ENCODE data around the gene PDZD2.
"Not testable (repeated sequence)": the region's sequence is repeated elsewhere in the genome, so short reads cannot be mapped to it uniquely, and the experiment has no call there.

PDZD2 gene

DNA sequence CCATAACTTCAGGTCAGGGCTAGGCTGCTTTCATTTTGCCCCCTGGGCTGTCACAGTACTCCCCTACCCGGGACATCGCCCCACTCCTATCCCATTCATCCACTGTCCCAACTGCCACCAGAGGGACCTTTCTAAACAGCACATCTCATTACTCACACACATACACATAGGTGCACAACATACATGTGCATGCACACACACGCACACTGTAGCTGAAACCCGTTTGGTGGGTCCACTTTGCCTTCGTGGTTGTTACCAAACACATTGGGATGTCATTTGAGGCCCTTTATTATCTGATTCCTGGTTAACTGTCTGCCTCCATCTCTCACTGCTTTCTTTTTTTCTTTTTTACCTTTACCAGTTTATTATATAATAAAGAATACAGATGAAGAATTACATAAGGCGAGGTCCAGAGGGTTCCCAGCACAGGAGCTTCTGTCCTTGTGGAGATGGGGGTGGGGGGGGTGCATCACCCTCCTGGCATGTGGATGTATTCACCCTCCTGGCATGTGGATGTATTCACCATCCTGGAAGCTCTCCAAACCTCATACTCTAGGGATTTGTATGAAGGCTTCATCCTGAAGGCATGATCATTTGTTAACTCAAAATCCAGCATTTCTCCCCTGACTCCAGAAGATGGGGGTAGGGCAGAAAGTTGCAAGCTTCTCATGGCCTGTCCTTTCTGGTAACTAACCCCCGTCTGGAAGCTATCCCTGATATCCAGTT is 349.2 kb downstream of the PDZD2 start:
- no peak for DNase-seq

DNA sequence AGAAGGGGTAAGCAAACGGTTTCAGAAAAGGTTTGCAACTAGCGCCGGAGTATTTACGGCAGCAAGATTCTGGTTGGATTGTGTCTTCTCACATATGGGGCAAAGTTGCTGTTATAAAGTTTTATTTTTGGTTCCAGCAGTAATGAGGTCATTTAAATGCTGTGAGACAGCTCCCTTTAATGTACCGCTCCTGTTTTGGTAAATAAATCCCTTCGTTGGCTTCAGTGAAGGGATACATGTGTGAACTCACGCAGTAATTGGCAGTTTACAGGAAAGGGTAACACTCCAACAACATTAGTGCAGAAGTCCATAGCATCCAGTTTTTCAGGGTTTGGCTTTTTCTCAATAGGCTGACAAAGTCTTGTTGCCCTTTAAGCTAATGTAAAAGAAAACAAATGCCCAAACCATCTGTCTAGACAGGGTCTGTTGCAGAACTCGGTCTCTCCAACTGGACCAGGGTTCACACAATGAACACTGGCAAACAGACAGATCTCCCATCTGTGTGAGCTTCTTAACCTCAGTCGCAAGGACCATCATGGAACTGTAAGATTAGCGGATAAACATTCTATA is 351.2 kb downstream of the PDZD2 start:
- DNase-seq = no peak

DNA sequence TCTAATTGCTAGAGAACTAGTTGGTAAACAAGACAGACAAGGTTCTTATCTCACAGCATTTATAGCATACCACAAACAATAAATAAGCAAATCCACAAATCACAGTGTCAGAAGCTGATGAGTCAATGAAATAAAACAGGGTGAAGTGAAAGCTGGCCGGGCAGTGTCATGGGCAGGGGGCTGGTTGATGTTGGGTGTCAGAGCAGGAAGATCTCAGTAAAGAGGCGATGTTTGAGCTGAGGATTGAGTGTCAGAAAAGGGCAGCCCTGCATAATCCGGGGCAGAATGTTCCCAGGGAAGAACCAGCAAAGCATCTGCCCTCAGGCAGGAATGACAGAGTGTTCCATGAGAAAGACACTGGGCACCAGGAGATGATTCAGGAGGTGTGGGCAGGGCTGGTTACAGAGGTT is 351.8 kb downstream of the PDZD2 start:
- DNase-seq = no peak

DNA sequence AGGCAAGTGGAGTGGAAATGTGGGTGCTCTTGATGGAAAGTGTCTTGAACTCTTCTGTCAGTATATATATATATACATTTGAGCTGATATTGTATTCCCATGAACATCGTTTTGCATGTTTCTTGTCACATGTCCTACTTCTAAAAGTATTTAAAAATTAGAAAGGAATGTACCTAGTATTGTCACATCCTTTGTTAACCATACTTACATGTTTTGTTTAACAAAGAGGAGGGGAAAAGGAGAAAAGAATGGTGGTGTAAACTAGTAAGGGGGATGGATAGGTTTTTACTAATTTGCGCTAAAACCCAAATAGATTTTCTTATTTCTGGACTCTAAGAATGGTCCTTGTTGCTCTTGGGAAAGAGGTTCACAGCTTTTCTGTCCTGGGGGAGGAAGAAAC is 353.4 kb downstream of the PDZD2 start:
- DNase-seq = no peak

DNA sequence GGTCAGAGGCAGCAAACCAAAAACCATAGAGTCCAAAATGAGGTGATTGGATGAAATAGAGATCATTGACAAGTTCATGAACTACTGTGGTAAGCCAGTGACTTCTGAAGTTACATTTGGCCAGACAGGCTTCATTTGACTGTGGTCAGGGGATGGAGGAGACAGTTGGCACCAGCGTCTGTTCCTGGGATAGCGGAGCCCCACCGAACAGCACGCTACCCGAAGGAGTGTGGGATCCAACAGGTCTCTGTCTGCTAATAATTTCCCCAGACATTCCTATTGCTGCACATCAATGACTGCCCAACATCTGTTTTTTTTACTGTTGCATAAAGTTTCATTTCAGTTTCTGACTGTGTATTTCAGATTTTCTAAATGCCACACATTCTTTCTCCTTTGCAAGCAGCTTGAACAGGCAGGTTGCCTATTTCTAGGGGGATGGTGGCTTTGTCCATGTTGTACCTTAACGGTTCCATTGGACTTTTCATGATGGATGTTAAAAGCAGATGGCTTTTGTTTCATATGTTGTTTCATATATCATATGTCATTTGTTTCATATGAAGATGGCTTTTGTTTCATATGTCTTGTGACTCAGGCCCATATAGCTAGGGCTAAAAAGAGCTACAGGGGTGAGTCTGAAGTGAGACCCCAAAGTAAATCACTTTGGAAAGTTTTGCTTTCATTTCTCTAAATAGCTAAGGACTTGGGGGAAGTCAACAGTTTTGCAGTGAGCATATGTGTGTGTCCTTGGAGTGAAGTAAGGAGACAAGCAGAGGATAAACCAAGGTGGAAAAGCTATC is 354.4 kb downstream of the PDZD2 start:
- no peak for DNase-seq

DNA sequence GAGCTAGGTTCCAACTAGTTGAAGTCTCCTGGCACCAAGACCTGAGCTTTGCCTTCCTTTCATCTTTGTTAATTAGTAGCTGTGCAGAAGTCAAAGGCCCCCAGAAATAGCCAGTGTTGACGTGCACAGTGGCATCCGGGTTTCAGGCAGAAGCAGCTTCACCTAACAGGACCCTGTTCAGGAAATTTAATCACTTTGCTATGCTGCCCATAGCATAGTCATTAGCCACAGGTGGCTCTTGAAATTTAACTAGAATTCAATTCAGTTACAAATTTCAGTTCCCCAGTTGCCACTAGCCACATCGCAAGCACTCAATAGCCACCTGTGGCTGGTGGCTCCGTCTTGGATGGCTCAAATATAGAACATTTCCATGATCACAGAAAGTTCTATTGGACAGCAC is 356.1 kb downstream of the PDZD2 start:
- no peak for DNase-seq

DNA sequence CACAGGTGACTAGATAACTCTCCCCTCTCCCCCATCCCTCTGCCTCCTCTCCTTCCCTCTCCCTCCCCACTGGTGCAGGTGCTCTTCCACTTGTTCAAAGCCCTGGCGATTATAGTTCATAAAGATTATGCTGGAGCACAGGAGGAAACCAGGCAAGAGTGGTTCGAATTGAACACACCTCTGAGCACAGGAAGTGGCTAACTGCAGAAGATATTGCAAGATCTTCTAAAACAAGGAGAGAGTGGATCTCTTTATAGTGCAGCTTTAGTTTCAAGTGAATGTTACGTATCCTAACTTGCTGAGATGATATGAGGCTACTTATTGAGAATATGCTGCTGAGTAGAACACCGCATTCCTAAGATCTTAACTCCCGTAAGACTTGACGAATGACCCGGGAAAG is 356.8 kb downstream of the PDZD2 start:
- DNase-seq = no peak

DNA sequence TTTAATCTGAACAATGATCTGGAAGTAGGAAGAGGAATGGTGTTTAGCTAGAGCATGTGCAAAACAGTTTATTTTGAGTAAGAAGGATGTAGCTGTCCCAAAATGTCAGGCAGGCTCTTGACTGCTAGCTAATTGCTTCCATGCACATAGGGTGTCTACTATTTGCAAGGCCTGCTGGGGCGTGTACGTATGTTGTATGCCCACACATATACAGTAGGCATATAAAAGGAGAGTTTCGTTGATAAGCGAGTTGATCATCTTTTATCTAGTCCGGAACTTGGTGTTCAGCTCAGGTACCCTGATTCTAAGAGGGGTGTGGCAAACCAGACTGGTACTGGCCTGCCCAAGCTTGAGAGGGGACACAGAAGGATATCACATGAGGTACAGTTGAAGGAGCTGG is 358.0 kb downstream of the PDZD2 start:
- DNase-seq = no peak

DNA sequence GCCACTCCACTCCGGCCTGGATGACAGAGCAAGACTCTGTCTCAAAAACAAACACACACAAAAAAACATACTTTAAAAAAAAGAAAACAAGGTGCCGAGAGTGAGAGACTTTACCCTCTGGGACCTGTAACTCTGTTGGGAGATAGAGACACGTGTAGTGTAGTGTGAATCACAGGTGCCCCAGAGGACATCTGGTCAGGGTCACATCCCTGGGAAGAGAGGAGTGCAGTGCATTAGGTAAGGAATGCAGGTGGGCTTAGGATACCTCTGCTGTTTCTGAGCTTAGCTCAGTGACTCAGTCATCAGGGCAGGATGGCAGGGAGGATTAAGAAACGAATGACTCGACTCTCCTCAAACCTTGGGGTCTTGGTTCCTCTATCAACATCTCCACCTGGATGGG is 360.5 kb downstream of the PDZD2 start:
- no peak for DNase-seq

DNA sequence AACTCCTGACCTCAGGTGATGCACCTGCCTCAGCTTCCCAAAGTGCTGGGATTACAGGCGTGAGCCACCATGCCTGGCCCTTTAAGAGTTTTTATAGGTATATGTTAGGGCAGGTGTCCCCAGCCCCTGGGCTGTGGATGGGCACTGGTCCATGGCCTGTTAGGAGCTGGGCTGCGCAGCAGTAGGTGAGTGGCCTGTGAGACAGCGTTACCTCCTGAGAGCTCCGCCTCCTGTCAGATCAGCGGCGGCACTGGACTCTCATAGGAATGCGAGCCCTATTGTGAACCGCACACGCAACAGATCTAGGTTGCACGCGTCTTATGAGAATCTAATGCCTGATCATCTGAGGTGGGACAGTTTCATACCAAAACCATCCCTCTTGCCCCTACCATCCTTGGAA is 361.8 kb downstream of the PDZD2 start:
- DNase-seq = no peak

DNA sequence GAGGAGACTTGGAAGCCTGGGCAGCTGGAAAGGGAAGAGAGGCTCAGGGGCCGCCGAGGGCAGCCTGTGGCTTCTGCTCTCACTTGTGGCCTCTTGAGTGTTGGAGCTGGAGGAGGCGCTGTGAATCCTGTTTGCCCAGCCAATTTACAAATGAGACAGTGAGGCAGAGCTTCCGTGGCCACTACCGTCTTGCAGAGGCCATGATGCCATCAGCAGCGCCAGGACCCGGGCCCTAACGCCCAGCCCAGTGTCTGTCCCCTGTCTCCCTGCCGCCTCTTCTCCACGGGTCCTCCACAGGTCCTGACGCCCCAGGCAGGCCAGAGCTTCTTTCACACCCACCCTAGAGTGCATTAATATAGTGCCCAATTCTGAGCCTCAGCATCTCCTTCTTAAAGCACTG is 362.4 kb downstream of the PDZD2 start:
- DNase-seq = no peak

DNA sequence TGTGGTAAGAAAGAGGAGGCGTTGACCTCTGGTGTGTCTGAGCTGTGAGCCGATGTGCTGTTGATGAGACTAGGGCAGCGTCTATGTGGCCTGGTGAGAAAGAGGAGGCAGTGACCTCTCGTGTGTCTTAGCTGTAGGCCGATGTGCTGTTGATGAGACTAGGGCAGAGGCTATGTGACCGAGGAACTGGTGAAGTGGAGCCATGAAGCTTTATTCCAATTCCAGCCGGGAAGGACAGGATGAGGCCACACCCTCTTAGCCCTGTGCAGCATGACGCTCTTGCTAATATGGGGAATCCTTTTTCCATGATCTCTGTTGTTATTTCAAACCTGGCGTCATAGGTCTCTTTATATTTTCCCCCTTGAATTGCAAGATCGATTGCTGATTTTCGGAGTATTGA is 362.8 kb downstream of the PDZD2 start:
- DNase-seq = no peak

DNA sequence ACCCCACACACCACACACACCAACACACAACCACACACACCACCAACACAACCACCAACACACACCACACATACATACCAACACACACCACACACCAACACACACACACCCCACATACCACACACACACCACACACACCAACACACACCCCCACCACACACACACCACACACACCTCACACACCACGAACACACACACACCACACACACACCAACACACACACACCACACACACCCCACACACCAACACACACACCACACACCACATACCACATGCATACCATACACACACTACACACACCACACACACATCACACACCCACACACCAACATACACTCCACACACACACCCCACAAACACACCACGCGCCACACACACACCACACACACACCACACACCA is 363.8 kb downstream of the PDZD2 start:
- DNase-seq = no peak

DNA sequence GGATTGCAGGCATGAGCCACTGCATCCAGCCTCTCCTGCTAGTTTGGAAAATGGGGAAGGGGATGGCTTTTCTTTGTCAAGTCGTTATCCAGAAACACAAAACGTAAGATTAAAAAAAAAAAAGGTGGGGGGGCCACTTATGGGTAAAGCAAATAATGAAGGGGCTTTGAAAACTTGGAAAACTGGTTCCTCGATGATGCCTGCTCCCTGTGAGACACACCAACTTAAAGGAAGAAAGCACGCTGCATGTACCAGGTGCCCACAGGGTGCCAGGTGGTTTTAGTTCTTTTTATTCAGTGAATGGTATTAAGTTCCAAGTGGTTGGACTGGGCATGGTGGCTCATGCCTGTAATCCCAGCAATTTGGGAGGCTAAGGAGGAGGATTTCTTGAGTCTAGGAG is 365.1 kb downstream of the PDZD2 start:
- no peak for DNase-seq

DNA sequence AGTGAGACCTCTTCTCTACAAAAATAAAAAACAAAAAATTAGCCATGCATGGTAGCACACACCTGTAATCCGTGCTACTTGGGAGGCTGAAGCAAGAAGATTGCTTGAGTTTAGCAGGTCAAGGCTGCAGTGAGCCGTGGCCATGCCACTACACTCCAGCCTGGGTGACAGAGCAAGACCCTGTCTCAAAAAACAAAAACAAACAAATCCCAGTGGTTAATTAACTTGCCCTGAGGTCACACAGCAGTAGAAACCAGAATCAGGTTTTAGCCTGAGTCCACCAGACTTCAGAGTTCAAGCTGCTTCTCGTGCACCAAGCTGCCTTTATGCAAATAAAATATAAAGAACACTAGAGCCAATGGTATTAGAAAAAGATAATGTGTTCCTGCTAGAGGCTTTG is 365.5 kb downstream of the PDZD2 start:
- DNase-seq = no peak

DNA sequence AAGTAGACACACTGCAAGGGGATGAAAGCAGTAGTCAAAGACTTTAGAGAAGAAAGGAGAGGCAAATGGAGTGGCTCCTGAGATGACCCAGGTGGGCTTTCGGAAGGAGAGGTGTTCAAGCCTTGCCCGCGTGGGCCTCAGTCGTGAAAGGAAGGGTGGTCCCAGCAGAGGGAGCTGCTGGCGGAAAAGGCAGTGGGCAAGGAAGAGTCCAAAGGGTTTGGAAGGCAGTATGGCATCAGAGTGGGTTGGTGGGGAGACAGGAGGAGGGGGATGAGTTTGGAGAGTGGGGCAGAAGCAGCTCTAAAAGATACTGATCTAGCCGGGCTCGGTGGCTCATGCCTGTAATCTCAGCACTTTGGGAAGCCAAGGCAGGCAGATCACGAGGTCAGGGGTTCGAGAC is 369.8 kb downstream of the PDZD2 start:
- DNase-seq = no peak

DNA sequence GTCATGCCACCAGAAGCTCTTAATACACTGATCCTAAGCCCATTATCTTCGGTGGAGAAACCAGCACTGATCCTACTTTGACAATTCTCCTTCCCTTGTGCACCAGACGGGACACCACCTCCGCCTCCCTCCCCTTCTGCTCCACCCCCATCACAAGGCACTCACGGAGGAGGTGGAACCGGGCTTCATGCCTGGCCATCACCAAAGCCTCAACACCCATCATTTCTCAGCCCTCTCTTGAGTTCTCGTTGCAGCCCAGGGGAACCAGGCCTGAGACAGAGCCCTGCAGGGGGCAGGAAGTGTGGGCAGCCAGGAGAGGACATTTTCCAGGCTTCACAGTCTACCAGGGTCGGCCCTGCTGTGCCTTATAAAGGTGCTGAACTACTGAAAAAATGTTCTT is 374.7 kb downstream of the PDZD2 start:
- DNase-seq = no peak

DNA sequence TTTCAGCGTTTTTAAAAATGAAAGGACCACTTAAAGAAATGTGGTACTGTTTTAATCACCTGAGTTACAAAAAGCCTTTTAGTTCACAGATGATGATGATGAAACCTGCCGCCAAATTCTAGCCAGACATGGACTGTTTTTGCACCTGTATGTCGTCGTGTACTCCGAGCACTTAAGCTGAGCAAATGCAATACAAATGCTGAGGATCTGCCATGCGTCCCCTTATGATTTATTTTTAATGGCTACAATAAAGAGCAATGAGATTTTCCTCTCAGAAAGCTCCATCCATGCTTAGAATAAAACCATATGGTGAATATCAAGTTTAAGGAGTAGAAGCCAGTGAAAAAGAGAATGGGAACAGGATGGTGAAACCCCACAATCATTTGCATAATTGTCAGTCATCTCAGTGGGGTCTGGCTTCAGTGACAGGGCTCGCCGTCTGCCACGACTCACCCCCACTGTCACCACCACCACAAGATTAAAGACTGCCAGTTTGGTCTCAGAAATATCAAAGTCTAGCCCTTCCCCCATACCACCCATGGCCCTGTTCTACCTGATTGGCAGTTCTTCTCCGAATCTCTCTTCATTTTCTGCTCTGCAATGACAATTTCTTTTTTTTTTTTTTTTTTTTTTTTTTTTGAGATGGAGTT is 375.3 kb downstream of the PDZD2 start:
- no peak for DNase-seq

DNA sequence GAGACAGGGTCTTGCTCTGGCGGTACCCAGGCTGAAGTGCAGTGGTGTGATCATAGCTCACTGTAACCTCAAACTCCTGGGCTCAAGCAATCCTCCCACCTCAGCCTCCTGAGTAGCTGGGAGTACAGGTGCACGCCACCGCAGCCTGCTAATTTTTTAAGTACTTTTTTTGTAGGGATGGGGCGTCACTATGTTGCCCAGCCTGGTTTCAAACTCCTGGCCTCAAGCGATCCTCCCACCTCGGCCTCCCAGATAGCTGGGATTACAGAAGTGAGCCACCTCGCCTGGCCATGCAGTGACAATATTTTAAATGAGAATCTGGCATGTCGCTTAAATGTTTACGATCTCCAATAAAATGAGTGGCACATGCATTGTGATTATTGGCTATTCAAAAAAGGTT is 376.3 kb downstream of the PDZD2 start:
- not testable (repeated sequence) for DNase-seq

DNA sequence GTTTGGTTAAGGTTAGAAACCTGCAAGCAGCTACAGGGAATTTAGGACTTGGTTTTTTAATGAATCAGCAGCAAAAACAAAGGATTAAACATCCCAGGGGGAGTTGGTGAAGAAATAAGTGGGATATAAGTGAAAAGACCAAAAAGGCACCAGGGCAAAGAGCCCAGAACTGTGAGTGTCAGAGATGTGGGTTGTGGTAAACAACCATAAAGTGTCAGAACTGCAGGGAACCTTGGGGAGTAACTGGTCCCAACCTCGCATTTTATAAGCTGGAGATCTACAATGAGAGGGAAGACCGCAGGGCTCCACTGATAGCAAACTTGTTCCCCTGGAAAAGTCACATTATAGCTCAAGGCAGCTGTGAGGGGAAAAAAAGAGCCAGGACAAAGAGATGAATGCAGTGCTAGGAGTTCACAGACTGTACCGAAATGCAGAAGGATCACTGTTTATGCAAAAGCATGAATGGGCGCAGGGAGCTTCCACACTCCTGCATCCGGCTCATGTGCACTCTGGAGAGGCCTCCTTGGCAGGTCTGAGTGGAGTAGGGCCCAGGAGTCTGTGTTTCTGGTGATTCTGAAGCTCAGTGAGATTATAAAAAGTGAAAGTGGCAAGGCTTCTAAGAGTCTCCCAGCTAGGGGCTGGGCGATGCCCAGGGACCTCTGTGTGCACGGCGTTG is 378.9 kb downstream of the PDZD2 start:
- DNase-seq = no peak

DNA sequence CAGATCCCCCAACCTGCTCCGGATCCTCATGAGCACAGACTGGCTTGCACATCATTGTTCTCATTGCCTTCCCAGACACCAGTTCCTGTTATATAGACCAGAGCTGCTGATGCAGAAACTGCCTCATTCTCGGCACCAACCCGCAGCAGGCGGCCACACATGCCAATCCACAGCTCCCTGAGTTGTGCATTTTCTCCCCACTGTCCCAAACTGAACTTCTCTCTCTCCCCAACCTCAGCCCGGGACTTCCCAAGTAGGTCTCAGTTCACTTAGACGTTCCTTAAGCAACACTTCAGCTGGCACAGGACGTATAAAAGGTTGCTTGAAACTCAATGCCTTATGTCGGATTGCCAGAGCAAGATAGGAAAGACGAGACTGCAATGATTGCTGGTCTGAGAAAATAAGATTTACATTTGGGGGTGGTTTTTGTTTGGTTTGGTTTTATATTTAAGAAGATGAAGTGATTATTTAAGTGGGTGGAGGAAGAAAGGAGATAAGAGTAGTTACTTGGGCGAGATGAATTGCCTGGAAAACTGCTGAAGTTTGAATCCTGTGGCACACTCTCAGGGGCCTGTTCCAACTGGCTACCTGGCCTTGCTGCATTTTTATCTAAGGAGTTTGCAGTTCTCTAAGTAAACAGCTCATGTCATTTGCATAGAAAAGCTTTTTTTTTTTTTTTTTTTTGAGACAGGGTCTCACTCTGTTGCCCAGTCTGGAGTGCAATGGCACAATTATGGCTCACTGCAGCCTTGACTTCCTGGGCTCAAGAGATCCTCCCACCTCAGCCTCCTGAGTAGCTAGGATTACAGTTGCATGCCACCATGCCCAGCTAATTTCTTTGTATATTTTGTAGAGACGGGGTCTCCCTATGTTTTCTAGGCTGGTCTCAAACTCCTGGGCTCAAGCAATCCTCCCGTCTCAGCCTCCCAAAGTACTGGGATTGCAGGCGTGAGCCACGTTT is 379.8 kb downstream of the PDZD2 start:
- DNase-seq = no peak

DNA sequence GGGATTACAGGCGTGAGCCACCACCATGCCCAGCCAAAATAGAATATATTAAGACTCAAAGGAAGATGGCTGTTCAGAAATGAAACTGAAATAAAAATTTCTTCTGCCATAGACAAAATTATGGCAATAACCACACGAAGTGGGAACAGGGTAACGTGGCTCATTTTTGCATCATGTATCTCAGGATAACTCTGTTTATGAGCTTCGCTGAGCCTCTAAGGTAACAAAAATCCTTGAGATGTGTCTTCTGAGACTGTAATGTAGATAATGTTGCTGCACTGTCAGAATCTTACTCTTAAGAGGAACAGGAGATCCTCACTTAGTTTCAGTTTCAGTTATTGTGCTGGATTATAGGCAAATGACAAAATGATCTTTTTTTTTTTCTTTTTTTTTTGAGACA is 381.3 kb downstream of the PDZD2 start:
- no peak for DNase-seq

All from cortex of kidney (tissue), 1 donor.